GM10248 (cell line): ENCODE measurements around the gene CTNNA3.

Experiments used
- CTCF ChIA-PET: fragments of 300-600 bp; sonication (Branson Sonifier 250); formaldehyde crosslinking; extraction: SDS; loops from one replicate; lab custom pipeline; 2021; ENCODE audit warnings: antibody characterized with exemption; lab: Yijun Ruan, JAX
- POLR2A ChIA-PET: fragments of 350-650 bp; sonication (Branson Sonifier 250); formaldehyde crosslinking; extraction: SDS; loops from one replicate; lab custom pipeline; 2020; ENCODE audit warnings: antibody characterized with exemption; lab: Yijun Ruan, JAX
- DNase-seq: peaks from one replicate; pipeline ENCODE4 v3.0.0; 2012; ENCODE audit errors: extremely low spot score
- CTCF ChIP-seq: IDR thresholded peaks from 2 replicates; pipeline ENCODE4 v1.5.1; 2012; ENCODE audit warnings: mild to moderate bottlenecking, low read depth; ENCODE audit errors: extremely low read depth, missing control alignments, control extremely low read depth

CTNNA3 gene

GRCh38 chr10:67385566-67385965, 310.4 kb downstream of the CTNNA3 start:
- no peak for DNase-seq
- ChIA-PET CTCF (no interaction called here), POLR2A (no interaction called here)
- no peak for TF ChIP-seq CTCF

- no peak for TF ChIP-seq CTCF
- DNase-seq: no peak
- POLR2A ChIA-PET: no interaction called here
- CTCF ChIA-PET: no interaction called here
Observed at GRCh38 chr10:67385089-67385488, 310.9 kb downstream of the CTNNA3 start.

DNA sequence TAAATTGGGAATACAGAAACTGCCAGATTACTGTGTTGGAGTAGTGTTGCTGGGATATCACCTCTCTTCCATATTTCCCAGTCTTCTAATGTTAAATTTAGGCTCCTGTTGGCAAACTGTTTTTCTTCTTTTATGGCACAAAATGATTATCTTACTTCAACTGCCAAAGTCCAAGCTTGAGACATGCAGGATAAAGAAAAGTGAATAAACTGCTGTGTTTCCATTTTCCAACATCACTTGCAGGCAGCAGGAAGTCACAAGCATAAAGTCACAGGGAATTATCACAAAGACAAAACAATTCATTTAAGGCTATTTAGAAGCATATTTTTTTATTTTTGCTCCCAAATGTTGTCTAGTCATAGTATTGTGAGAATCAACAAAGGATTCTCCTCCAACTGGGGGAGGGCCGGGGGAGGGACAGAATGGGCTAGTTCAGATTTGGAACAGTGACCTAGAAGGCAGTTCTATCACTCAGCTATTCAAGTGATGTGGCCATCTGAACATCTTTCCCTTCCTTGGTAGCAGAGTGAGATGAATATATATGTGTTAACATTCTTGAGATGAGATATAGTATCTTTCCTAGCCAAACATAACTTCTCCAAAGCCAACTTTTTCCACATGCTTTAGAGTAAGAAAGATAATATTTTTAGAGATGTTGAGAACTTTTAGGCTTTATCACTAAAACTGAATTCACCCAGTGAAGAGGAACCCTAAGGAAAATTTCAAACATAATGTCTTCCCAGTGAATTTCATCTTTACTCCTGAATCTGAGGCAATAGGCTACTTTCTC, 364.7 kb downstream of the CTNNA3 start:
- DNase-seq: no peak
- ChIA-PET CTCF (interaction anchor here (1.3 kb wide), 1 partner anchor 14 kb away, joined by 3 read pairs; no protein-coding TSS in a partner anchor), POLR2A (no interaction called here)
- TF ChIP-seq CTCF: no peak

DNA sequence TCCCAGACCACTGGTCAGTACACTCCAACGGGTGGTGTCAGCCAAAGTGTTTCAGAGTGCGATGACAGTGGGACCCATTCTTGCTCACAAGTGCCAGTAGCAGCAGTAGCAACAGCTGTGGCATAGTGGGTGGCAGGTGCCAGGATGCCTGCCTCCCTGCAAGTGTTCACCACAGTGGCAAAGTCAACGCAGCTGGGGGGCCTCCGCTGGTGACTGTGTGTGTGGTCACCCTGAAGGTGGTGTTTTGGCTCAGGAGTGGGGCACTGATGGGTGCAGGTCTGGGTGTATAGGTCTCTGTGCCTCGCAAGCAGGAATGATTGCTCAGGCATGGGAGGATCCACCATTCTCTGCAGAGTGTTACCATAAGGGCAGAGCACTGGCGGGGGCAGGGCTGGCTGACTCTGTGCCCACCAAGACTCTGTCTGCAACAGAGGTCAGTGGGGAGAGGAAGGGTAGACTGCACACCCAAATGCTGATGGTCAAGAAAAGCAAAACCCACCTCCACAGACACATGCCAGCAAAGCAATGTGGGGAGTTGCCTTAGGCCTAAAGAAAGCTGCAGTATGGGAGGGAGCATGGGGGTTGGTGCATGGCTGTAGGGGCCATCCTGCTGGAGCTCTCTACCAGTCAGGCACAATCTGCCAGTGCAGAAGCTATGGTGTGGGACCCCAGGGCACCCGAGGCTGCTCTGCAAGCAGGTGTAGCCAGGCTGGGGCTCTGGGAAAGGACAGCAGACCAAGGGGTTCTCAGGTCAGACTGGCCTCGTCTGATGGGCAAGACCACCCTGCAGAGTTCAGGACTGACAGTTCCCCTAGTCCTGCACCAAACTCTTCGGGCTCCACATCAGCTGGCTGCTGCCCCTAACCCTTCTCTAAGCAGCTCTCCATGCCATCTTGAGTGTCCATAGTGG, 368.1 kb downstream of the CTNNA3 start:
- CTCF ChIA-PET: interaction anchor here (1.0 kb wide), 1 partner anchor 23 kb away, joined by 4 read pairs; no protein-coding TSS in a partner anchor
- POLR2A ChIA-PET: no interaction called here
- no peak for TF ChIP-seq CTCF
- no peak for DNase-seq

DNA sequence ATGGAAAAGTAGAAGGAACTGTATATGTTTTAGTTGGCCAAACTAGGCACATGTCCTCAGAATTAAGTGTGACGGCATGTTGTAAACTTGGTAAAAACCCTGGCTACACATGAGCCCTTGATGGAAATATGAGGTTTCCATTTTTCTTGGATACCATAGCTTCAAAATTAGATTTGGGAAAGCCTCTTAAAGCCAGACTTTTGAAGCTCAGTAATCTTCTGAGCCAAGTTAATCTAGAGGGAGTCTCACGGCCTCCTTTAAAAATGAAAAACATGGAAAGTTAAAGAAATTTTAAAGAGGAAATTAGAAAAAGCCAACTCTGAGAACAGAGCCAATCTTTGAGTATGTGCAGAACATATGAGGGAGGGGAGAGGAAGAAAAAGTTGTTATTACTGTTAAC, 376.0 kb downstream of the CTNNA3 start:
- TF ChIP-seq CTCF: no peak
- POLR2A ChIA-PET: interaction anchor here (0.7 kb wide), 1 partner anchor 349 kb away, joined by 3 read pairs; no protein-coding TSS in a partner anchor
- no peak for DNase-seq
- CTCF ChIA-PET: interaction anchor here (1.9 to 2.1 kb wide), 2 partner anchors 10 to 15 kb away, joined by 5 to 6 read pairs; no protein-coding TSS in a partner anchor

DNA sequence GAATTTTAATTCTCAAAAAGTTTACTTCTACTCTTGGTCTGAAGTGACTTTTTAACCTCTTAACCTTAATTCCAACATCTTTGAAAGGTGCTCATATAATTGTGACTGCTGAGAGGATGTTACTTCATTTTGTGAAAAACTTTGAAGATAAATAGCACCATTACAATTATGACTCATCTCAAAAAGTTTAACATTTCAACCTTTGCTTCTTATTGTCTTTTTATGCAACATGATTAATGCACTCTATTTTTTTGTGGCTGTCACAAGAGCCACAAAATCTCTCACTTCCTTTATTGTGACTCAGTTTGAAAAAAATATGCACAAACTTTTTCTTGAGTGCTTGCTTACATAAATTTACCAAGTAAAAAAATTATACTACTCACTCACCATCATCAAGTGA, 387.1 kb downstream of the CTNNA3 start:
- no peak for TF ChIP-seq CTCF
- no peak for DNase-seq
- CTCF ChIA-PET: no interaction called here
- POLR2A ChIA-PET: no interaction called here
